Prostate gland (tissue), 2 donors: ENCODE data around the gene DHX40. TPM values are rescaled to one million over a fixed set of nuclear protein-coding genes. Genes with fewer than 3 reads are reported as not detected.

Experiments used
- DNase-seq: peaks from one replicate; pipeline ENCODE4 v3.0.0-alpha.2; 2019; ENCODE audit warnings: low spot score
- H3K27ac ChIP-seq, 2 donors: fragments of 200-600 bp; sonication (generic); 2 replicates each; pipeline ENCODE4 v1.5.1; 2017 to 2019
- H3K27me3 ChIP-seq: fragments of 200-600 bp; sonication (generic); replicated peaks from 2 replicates; pipeline ENCODE4 v1.5.1; 2019; ENCODE audit not compliant: insufficient read depth
- H3K36me3 ChIP-seq, 2 donors: fragments of 200-600 bp; sonication (generic); 1 replicate in 1 of 2; 2 replicates in 1 of 2; pipeline versions ENCODE4 v1.5.1 to v1.8.1; 2017 to 2019
- H3K4me1 ChIP-seq: fragments of 200-600 bp; sonication (generic); replicated peaks from 2 replicates; pipeline ENCODE4 v1.5.1; 2019
- H3K4me3 ChIP-seq, 2 donors: fragments of 200-600 bp; sonication (generic); 2 replicates each; pipeline ENCODE4 v1.5.1; 2017 to 2019
- H3K9me3 ChIP-seq: fragments of 200-600 bp; sonication (generic); 2 replicates; pipeline ENCODE4 v1.5.1; 2017
- CTCF ChIP-seq, 4 experiments: fragments of 200-600 bp in 2 of 4; fragments of 450-650 bp in 2 of 4; sonication (generic) in 2 of 4; IDR thresholded peaks; 1 replicate in 3 of 4; 2 replicates in 1 of 4; pipeline ENCODE4 v1.5.1; 2016 to 2019; ENCODE audit warnings: antibody characterized with exemption in 4 of 4, mild to moderate bottlenecking in 2 of 4, moderate library complexity in 2 of 4
- POLR2A ChIP-seq: fragments of 450-650 bp; IDR thresholded peaks from one replicate; pipeline ENCODE4 v1.6.1; 2016; ENCODE audit warnings: antibody characterized with exemption, mild to moderate bottlenecking
- POLR2AphosphoS5 ChIP-seq: sonication (generic); formaldehyde crosslinking; IDR thresholded peaks from one replicate; pipeline ENCODE4 v1.6.1; 2017; ENCODE audit warnings: antibody characterized with exemption
- WGBS: methylation state at CpG from one replicate; pipeline ENCODE4 v1.1.5; 2018; 5-methylcytosine and 5-hydroxymethylcytosine counted together
- intact Hi-C: fragments of 100-400 bp; cut with DNase I; formaldehyde crosslinking; loops from one replicate; pipeline ENCODE4 v1.14.2; 2022
- total RNA-seq, 2 donors: library from RNA; depleted of rRNA; stranded (reverse); fragments of >200 nt; gene quantifications; one replicate each; pipeline ENCODE4 v1.1.0, GENCODE V29; 2016

The DHX40 gene
- total RNA-seq, 2 donors from 2014 or later, result 43.7 to 53.7 TPM

GRCh38 chr17:59619298-59620063, 54.1 kb downstream of the DHX40 start, which contains the start of gene CLTC:
TSS of gene CLTC (plus strand) at chr17:59619895. CDS start at chr17:59620132, 237 bp downstream.
- peak; percentile 90 for DNase-seq
- Histone ChIP-seq H3K27ac (peak within 1 kb of the TSS; percentile 98 to 99), H3K4me3 (peak within 1 kb of the TSS; percentile 88 to 98), H3K4me1 (peaks cover 4% of the 10 kb centered on the region), H3K36me3 (no peaks in the 10 kb centered on the region), H3K27me3 (no peaks in the 10 kb centered on the region), H3K9me3 (no peaks in the 10 kb centered on the region)
- TF ChIP-seq CTCF (IDR thresholded peaks at IDR 0.05), result peak in 1 of 4 experiments; percentile 17
- TF ChIP-seq POLR2AphosphoS5, result peak; percentile 97
- TF ChIP-seq POLR2A, result peak; percentile 86
- WGBS, result under 1% methylated on average over 56 of the region's 65 CpGs
- intact Hi-C loops, result loop anchor here (10.0 kb wide), 1 partner anchor 55 kb away; the partner anchor contains the start of gene DHX40

DNA sequence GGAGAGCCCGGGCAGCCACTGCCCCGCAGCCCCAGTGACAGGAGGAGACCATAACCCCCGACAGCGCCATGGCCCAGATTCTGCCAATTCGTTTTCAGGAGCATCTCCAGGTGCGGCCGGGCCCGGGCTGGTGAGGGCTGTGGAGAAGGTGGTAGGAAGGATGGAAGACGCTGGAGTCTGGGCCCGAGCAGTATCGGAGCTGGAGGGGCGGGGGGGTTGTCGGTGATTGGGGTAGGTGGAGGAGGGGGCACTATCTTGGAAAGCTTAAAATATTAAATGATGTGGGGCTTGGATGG, 54.6 kb downstream of the DHX40 start:
- 2% methylated on average over 13 of the region's 13 CpGs for WGBS
- H3K27ac ChIP-seq, result peak overlapping the region; percentile 98 to 99
- peaks cover 4% of the 10 kb centered on the region for H3K4me1 ChIP-seq
- H3K4me3 ChIP-seq, result peak overlapping the region; percentile 88 to 98
- no peaks in the 10 kb centered on the region for H3K27me3 ChIP-seq
- H3K36me3 ChIP-seq, result no peaks in the 10 kb centered on the region
- no peak for DNase-seq
- intact Hi-C loops, result loop anchor here (10.0 kb wide), 1 partner anchor 55 kb away; the partner anchor contains the start of gene DHX40
- no peaks in the 10 kb centered on the region for H3K9me3 ChIP-seq
- TF ChIP-seq POLR2A (no peak), POLR2AphosphoS5 (no peak), CTCF (IDR thresholded peaks at IDR 0.05) (no peak)

DNA sequence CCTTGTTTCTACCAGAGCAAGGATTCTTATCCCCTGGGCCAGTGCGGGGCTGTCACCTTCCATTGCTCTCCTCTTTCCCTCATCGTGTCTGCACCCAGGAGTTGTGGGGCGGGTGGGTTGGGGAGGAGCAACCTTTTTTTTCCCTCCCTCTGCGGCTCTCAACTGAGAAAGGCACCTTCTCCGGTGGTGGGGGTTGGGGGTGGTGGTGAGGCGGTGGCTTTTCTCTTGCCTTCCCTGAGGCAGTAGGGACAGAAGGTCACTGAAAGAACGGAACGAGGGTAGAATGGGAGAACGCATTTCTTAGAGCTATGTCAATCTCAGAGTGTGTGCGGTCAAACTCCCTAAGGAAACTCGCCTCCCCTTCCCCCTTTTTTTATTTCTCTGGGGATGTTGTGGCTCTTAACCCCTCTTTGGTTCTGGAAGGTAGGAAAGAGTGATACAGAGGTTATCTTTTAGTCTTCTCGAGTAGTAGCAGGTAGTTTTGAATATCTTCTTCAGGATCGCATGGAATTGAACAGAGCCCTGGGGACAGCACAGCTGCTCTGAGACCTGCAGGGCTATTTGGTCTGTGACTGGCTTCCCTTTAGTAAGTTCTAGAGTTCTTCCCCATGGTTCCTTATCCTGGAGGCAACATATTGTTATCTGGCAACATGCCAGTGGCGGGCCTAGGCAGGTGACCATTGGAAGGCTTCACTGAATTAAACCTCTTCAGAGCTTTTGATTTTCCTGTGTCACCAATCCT, 55.3 kb downstream of the DHX40 start:
- TF ChIP-seq POLR2AphosphoS5 (no peak), CTCF (IDR thresholded peaks at IDR 0.05) (no peak), POLR2A (no peak)
- no peaks in the 10 kb centered on the region for H3K36me3 ChIP-seq
- no peaks in the 10 kb centered on the region for H3K27me3 ChIP-seq
- H3K9me3 ChIP-seq, result no peaks in the 10 kb centered on the region
- H3K4me3 ChIP-seq, result peak overlapping the region; percentile 88 to 98
- DNase-seq, result peak; percentile 27
- H3K4me1 ChIP-seq, result peaks cover 4% of the 10 kb centered on the region
- 4% methylated on average over 14 of the region's 14 CpGs for WGBS
- intact Hi-C loops, result loop anchor here (10.0 kb wide), 1 partner anchor 56 kb away; the partner anchor contains the start of gene DHX40
- H3K27ac ChIP-seq, result peak overlapping the region; percentile 98 to 99

- DNase-seq, result no peak
- TF ChIP-seq POLR2A, result no peak
- no peak for TF ChIP-seq POLR2AphosphoS5
- TF ChIP-seq CTCF (IDR thresholded peaks at IDR 0.05), result no peak
- 21% methylated on average over 4 of the region's 4 CpGs for WGBS
- Histone ChIP-seq H3K27ac (peak overlapping the region; percentile 98 to 99), H3K27me3 (no peaks in the 10 kb centered on the region), H3K4me1 (peaks cover 7% of the 10 kb centered on the region), H3K36me3 (no peaks in the 10 kb centered on the region), H3K9me3 (no peaks in the 10 kb centered on the region), H3K4me3 (peak overlapping the region in 1 of 2 donors; percentile 88)
- intact Hi-C loops, result loop anchor here (10.0 kb wide), 1 partner anchor 57 kb away; the partner anchor contains the start of gene DHX40
These were observed 56.4 kb downstream of the DHX40 start for GRCh38 chr17:59621771-59622170.
